Middle frontal gyrus (tissue), 1 donor: ENCODE measurements around the gene NDUFS6.
"Not testable (repeated sequence)": the region's sequence is repeated elsewhere in the genome, so short reads cannot be mapped to it uniquely, and the experiment has no call there.

Experiments
- DNase-seq: peaks from one replicate; pipeline ENCODE4 v3.0.0-alpha.2; 2015; ENCODE audit warnings: low spot score; ENCODE audit errors: extremely low spot score

Gene NDUFS6

GRCh38 chr5:1797103-1797800 is 4.0 kb upstream of the NDUFS6 start:
- no peak for DNase-seq

GRCh38 chr5:1797855-1798254 is 3.4 kb upstream of the NDUFS6 start:
- no peak for DNase-seq

GRCh38 chr5:1798589-1798988 is 2.6 kb upstream of the NDUFS6 start:
- DNase-seq = not testable (repeated sequence)

- no peak for DNase-seq
Measured at GRCh38 chr5:1799110-1799601, 2.1 kb upstream of the NDUFS6 start.

GRCh38 chr5:1799602-1800471 is 1.4 kb upstream of the NDUFS6 start, which contains the start of gene MRPL36:
Gene MRPL36 (minus strand): TSS chr5:1799837. CDS start chr5:1798935, 902 bp downstream.
- peak; percentile 83 for DNase-seq

- DNase-seq = no peak
Measured at GRCh38 chr5:1800472-1801221, 560 bp upstream of the NDUFS6 start.

- DNase-seq = no peak
Measured at GRCh38 chr5:1801967-1802295, 724 bp downstream of the NDUFS6 start.

GRCh38 chr5:1803192-1803591 is 2.0 kb downstream of the NDUFS6 start:
- no peak for DNase-seq

- no peak for DNase-seq
Measured at GRCh38 chr5:1804001-1804690, 2.9 kb downstream of the NDUFS6 start.

- no peak for DNase-seq
Measured at GRCh38 chr5:1805326-1805725, 4.1 kb downstream of the NDUFS6 start.

- no peak for DNase-seq
Measured at GRCh38 chr5:1805736-1806135, 4.5 kb downstream of the NDUFS6 start.

- no peak for DNase-seq
Measured at GRCh38 chr5:1806199-1806598, 5.0 kb downstream of the NDUFS6 start.

GRCh38 chr5:1806974-1807373 is 5.8 kb downstream of the NDUFS6 start:
- no peak for DNase-seq

GRCh38 chr5:1807451-1808185 is 6.4 kb downstream of the NDUFS6 start:
- DNase-seq = no peak

- DNase-seq = no peak
Measured at GRCh38 chr5:1808439-1808838, 7.2 kb downstream of the NDUFS6 start.

- no peak for DNase-seq
Measured at GRCh38 chr5:1809416-1810035, 8.3 kb downstream of the NDUFS6 start.

- DNase-seq = no peak
Measured at GRCh38 chr5:1810581-1811101, 9.4 kb downstream of the NDUFS6 start.

GRCh38 chr5:1814183-1815020 is 13.2 kb downstream of the NDUFS6 start:
- DNase-seq = no peak
